GM12892 (cell line): Measurements from ENCODE around the gene TRMT44.

ENCODE experiments used
- DNase-seq: peaks from one replicate; pipeline ENCODE4 v3.0.0; 2011; ENCODE audit not compliant: insufficient read length
- FAIRE-seq: peaks from 2 replicates; lab custom pipeline; 2011; peaks lifted over from hg19 to GRCh38; lab: Jason Lieb, UNC
- POLR2A ChIP-seq: IDR thresholded peaks from 2 replicates; pipeline ENCODE4 v1.6.1; 2011; ENCODE audit warnings: low read depth, low read length, control low read depth
- POLR2AphosphoS5 ChIP-seq: IDR thresholded peaks from 2 replicates; pipeline ENCODE4 v1.6.1; 2011; ENCODE audit warnings: low read depth, low read length, control low read depth
- TAF1 ChIP-seq: IDR thresholded peaks from 2 replicates; pipeline ENCODE4 v1.6.1; 2011; ENCODE audit warnings: low read depth, mild to moderate bottlenecking, control low read depth, low read length, borderline replicate concordance

Gene TRMT44

GRCh38 chr4:8504279-8505007 is 63.9 kb downstream of the TRMT44 start:
- no peak for DNase-seq
- no peak for FAIRE-seq

GRCh38 chr4:8505229-8505628 is 64.7 kb downstream of the TRMT44 start:
- TF ChIP-seq POLR2AphosphoS5, result no peak
- TF ChIP-seq POLR2A, result no peak
- TF ChIP-seq TAF1, result no peak
- FAIRE-seq, result no peak
- no peak for DNase-seq

More at GRCh38 chr4:8504279-8505007, 63.9 kb downstream of the TRMT44 start:
- no peak for TF ChIP-seq POLR2A

GRCh38 chr4:8506006-8506372 is 65.4 kb downstream of the TRMT44 start:
- DNase-seq (no peak), FAIRE-seq (no peak)
- TF ChIP-seq TAF1 (no peak), POLR2AphosphoS5 (no peak), POLR2A (no peak)

- FAIRE-seq (no peak), DNase-seq (no peak)
- TF ChIP-seq TAF1, result no peak
- TF ChIP-seq POLR2AphosphoS5, result no peak
- TF ChIP-seq POLR2A, result no peak
Measured at GRCh38 chr4:8506373-8507195, 66.0 kb downstream of the TRMT44 start.

GRCh38 chr4:8507196-8507570 is 66.6 kb downstream of the TRMT44 start:
- DNase-seq (no peak), FAIRE-seq (no peak)
- no peak for TF ChIP-seq TAF1
- no peak for TF ChIP-seq POLR2AphosphoS5
- no peak for TF ChIP-seq POLR2A

GRCh38 chr4:8507624-8508023 is 67.0 kb downstream of the TRMT44 start:
- no peak for TF ChIP-seq POLR2A
- no peak for TF ChIP-seq POLR2AphosphoS5
- TF ChIP-seq TAF1, result no peak
- FAIRE-seq (no peak), DNase-seq (no peak)

GRCh38 chr4:8508266-8508665 is 67.7 kb downstream of the TRMT44 start:
- DNase-seq, result no peak
- TF ChIP-seq TAF1, result no peak
- FAIRE-seq, result no peak

- FAIRE-seq, result no peak
Measured at GRCh38 chr4:8508740-8509139, 68.2 kb downstream of the TRMT44 start.

GRCh38 chr4:8509311-8509950 is 68.9 kb downstream of the TRMT44 start:
- no peak for FAIRE-seq

More at GRCh38 chr4:8508740-8509139, 68.2 kb downstream of the TRMT44 start:
- DNase-seq, result no peak
- no peak for TF ChIP-seq POLR2A
- TF ChIP-seq POLR2AphosphoS5, result no peak
- no peak for TF ChIP-seq TAF1

GRCh38 chr4:8510191-8510590 is 69.6 kb downstream of the TRMT44 start:
- TF ChIP-seq TAF1 (no peak), POLR2A (no peak)
- DNase-seq (no peak), FAIRE-seq (no peak)

More at GRCh38 chr4:8509311-8509950, 68.9 kb downstream of the TRMT44 start:
- TF ChIP-seq POLR2AphosphoS5 (no peak), TAF1 (no peak), POLR2A (no peak)
- DNase-seq, result no peak

- DNase-seq (no peak), FAIRE-seq (no peak)
- TF ChIP-seq TAF1 (no peak), POLR2AphosphoS5 (no peak)
Measured at GRCh38 chr4:8510611-8511285, 70.2 kb downstream of the TRMT44 start.
